ENCODE data around the gene RAB42. TPM values are rescaled to one million over a fixed set of nuclear protein-coding genes. Genes with fewer than 3 reads are reported as not detected.

RAB42 gene
- 0.21 and 30.6 TPM in 2 replicates for total RNA-seq

GRCh38 chr1:28591708-28592320, at the start of gene RAB42:
Gene RAB42, plus strand, starts transcription at chr1:28592265. Its CDS starts 247 bp downstream, at chr1:28592512.

DNA sequence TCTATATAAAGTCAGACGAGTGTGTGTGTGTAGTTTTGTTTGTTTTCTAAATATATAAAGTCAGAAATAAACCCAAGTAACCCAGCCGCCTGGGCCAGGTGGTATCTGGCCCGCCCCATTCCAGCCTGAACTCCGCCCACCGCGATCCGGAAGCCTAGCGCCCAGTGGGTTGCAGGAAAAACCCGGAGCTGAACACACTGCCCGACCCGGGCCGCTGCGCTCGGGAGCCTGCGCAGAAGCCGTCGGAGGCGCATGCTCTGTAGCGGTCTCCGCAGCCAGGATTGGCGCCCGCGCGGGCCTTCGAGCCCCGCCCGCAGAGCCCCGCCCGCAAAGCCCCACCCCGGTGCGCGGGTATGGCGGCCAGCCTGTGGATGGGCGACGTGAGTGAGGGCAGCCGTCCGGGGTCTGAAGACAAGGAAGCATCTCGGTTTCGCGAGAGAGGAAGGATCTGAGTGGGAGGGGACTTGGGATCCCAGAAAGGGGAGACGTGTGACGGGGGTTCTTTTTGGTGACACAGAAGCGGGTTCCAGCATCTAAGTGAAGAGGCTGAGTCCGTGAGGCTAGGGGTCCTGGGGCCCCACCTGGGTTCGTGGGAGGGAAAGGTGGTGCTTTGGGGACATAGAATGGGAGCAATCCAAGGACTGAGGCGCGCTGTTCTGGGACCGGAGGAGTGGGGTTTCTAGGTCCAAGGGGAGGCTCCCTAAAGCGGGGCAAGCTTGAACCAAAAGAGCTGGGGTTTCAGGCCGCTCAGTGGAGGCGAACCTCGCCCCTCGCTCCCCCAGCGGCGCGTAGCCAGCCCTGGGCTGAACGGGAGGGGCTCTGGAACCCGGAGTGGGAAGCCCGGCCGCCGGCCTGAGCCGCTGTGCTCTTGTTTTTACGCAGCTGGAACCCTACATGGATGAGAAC, 39.1 kb upstream of the RAB42 start, which contains the start of gene TRNAU1AP:
TSS of gene TRNAU1AP (plus strand) at position 328 of the 906 bp plus-strand sequence. CDS start at position 354, 26 bp downstream.

DNA sequence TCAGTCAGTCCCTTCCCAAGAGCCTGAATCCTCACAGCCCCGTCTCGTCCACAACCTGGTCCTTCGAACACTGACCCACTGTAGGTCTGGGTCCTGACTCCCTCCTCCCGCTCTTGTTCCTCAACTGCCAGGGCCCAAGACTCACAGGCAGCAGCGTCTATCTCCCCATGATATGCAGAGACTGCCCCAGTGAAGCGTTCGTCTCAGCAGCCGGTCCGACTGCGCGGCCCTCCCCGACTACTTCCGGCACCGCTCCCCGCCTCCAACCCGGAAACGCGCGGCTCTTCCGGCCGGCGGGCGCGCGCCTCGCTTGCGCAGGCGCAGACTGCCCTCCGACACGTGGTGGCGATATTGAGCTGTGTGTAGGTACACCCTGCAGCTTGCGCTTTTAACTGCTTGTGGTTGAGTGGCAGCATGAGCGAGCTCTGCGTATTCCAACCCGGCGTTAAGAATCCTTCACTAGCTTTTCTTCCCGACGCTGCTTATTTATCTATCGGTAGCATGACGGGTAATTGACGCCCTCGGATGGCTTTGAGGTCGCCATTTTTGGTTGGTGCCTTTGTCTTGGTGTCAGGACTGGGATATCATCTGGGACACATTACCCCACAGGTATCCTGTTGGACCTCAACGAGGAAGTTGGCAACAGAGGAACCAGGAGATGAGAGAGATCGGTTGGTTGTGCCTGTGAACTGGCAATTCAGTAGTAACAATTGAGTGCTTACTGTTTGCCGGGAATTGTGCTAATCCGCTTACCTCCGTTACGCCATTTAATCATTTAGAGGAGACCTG, 51.0 kb downstream of the RAB42 start, which contains the start of gene TAF12:
TSS of gene TAF12 (minus strand) at position 221 of the 789 bp plus-strand sequence. CDS start 20,986 bp downstream, outside the sequence.

Other genes with a start within 250 kb of the RAB42 start
- 4.6 and 5.1 TPM in 2 replicates for gene PHACTR4, start 222.5 kb upstream of the RAB42 start, total RNA-seq
- 88.4 and 147 TPM in 2 replicates for gene RCC1, start 86.2 kb upstream of the RAB42 start, total RNA-seq
- 14.9 and 21.4 TPM in 2 replicates for gene TRNAU1AP, start 39.2 kb upstream of the RAB42 start, total RNA-seq
- gene TAF12, start 50.8 kb downstream of the RAB42 start, total RNA-seq = 31.1 and 46.9 TPM in 2 replicates
- gene RNU11, start 56.3 kb downstream of the RAB42 start, total RNA-seq = not detected in 2 replicates
- gene GMEB1, start 76.5 kb downstream of the RAB42 start, total RNA-seq = 10.4 and 12.3 TPM in 2 replicates
- 55.8 and 56.4 TPM in 2 replicates for gene YTHDF2, start 144.7 kb downstream of the RAB42 start, total RNA-seq
- under 0.01 TPM in 1 of 2 replicates, not detected in the other for gene OPRD1, start 219.9 kb downstream of the RAB42 start, total RNA-seq